Esophagus squamous epithelium (tissue), 5 donors: ENCODE data around the gene PPT2. TPM values are rescaled to one million over a fixed set of nuclear protein-coding genes. Genes with fewer than 3 reads are reported as not detected.
"Not testable (repeated sequence)": the region's sequence is repeated elsewhere in the genome, so short reads cannot be mapped to it uniquely, and the experiment has no call there.

Experiments
- DNase-seq: peaks from one replicate; lab custom pipeline; 2025; lab: John Stamatoyannopoulos, UW
- H3K27ac ChIP-seq, 4 donors: fragments of 200-600 bp; sonication (generic); one replicate each; pipeline ENCODE4 v1.5.1; 2016 to 2019; ENCODE audit warnings: mild to moderate bottlenecking in 1 of 4
- H3K27me3 ChIP-seq, 4 donors: fragments of 200-600 bp; sonication (generic); 1 replicate in 3 of 4; 2 replicates in 1 of 4; pipeline versions ENCODE4 v1.5.1 to v1.6.0; 2017 to 2021; ENCODE audit warnings: antibody characterized with exemption in 1 of 4
- H3K36me3 ChIP-seq, 3 donors: fragments of 200-600 bp; sonication (generic); one replicate each; pipeline ENCODE4 v1.5.1; 2016 to 2019
- H3K4me1 ChIP-seq, 3 donors: fragments of 200-600 bp; sonication (generic); one replicate each; pipeline ENCODE4 v1.5.1; 2017 to 2019
- H3K4me3 ChIP-seq, 4 donors: fragments of 200-600 bp; sonication (generic); 1 replicate in 3 of 4; 2 replicates in 1 of 4; pipeline ENCODE4 v1.5.1; 2016 to 2019; ENCODE audit warnings: mild to moderate bottlenecking in 2 of 4, moderate library complexity in 1 of 4
- H3K9me3 ChIP-seq, 3 donors: fragments of 200-600 bp; sonication (generic); one replicate each; pipeline ENCODE4 v1.5.1; 2016 to 2019
- POLR2A ChIP-seq, 4 donors: fragments of 450-650 bp; IDR thresholded peaks; one replicate each; pipeline ENCODE4 v1.6.1; 2017; ENCODE audit warnings: antibody characterized with exemption in 4 of 4, mild to moderate bottlenecking in 4 of 4, moderate library complexity in 3 of 4
- WGBS, 2 donors: methylation state at CpG; one replicate each; pipeline ENCODE4 v1.1.5; 2018; 5-methylcytosine and 5-hydroxymethylcytosine counted together
- intact Hi-C: fragments of 100-400 bp; cut with DNase I; formaldehyde crosslinking; loops from one replicate; pipeline ENCODE4 v1.15.0; 2022
- total RNA-seq, 4 donors: library from RNA; depleted of rRNA; stranded (reverse); fragments of >200 nt; gene quantifications; one replicate each; pipeline ENCODE4 v1.1.0, GENCODE V29; 2016
- TF ChIP-seq, protein P1 (sequence below), 6 experiments: fragments of 450-650 bp in 4 of 6; fragments of 200-600 bp in 2 of 6; sonication (generic) in 2 of 6; IDR thresholded peaks; one replicate each; pipeline ENCODE4 v1.5.1; 2016 to 2019; ENCODE audit warnings: antibody characterized with exemption in 6 of 6, mild to moderate bottlenecking in 4 of 6, moderate library complexity in 4 of 6
- donor health status: DM: yes; HTN: yes; CAD: no.

The PPT2 gene
- total RNA-seq, 4 donors from 2014 or later: 17.3 to 133 (median 23.7) TPM

DNA sequence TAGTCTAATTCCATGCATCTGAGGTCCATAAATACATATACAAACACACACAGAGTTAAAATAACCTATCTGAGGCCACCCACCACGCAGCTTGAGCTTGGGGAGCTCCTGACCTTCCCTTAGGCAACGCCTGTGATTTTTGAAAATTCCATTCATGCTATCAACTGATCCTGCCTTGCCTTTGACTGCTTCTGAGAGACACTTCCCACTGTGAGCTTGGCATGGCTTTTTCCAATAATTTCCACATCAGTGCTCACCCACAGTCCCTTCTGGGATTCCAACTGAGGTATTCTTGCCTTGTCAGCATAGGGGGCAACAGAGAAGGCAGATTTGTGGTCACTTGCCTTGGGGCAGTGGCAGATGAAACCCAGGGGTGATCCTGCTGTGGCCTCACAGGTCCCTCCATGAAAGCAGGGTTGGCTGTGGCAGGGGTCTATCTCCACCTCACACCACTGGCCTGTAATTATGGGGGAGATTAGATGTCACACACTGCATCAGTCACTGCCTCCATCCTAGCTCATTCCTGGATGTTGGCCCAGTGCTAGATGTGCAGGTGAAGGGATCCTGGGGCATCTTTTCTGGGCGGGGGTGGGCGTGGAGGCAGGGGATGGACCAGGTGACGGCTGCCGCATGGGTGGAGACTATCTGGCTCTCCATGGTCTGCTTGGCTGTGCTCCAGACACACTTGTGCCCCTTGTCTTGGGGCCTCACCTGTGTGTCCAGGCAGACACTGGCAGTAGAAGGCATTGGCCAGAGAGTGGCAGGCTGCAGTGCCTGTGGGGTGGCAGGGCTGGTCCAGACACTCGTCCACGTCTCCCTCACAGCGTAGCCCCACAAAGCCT, 49.7 kb downstream of the PPT2 start:
- Histone ChIP-seq H3K9me3 (no peaks in the 10 kb centered on the region), H3K27ac (no peak overlapping the region), H3K4me1 (no peaks in the 10 kb centered on the region), H3K4me3 (no peak overlapping the region), H3K36me3 (peaks cover 0 to 6% (median 0%) of the 10 kb centered on the region in 3 donors), H3K27me3 (peaks cover 0 to 4% (median 0%) of the 10 kb centered on the region in 4 donors)
- intact Hi-C loops: no loop called here
- DNase-seq: no peak
- no peak for TF ChIP-seq POLR2A (IDR thresholded peaks at IDR 0.05)
- TF ChIP-seq, protein P1, sequence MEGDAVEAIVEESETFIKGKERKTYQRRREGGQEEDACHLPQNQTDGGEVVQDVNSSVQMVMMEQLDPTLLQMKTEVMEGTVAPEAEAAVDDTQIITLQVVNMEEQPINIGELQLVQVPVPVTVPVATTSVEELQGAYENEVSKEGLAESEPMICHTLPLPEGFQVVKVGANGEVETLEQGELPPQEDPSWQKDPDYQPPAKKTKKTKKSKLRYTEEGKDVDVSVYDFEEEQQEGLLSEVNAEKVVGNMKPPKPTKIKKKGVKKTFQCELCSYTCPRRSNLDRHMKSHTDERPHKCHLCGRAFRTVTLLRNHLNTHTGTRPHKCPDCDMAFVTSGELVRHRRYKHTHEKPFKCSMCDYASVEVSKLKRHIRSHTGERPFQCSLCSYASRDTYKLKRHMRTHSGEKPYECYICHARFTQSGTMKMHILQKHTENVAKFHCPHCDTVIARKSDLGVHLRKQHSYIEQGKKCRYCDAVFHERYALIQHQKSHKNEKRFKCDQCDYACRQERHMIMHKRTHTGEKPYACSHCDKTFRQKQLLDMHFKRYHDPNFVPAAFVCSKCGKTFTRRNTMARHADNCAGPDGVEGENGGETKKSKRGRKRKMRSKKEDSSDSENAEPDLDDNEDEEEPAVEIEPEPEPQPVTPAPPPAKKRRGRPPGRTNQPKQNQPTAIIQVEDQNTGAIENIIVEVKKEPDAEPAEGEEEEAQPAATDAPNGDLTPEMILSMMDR (IDR thresholded peaks at IDR 0.05): no peak
- WGBS, 2 donors: 85 to 86% methylated on average over 2 to 5 of the region's 9 CpGs

DNA sequence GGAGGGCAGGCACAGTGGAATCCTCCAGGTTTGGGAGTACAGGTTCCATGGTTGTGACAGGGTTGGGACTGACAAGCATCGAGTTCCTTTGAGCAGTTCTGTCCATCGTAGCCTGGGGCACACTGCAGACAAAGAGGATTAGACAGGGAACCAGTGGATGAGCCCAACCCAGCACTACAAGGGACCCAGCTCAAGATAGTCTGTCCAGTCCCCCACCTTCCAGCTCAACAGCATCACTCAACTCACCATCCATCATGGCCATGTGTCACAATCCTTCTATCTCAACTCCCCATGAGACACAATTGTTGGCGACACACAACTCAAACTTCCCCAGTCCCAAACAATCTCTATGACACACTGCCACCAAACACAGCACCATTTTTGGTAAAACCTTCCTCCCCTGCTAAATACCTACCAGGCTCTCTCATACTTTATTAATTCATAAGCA, 50.4 kb downstream of the PPT2 start:
- Histone ChIP-seq H3K4me3 (no peak overlapping the region), H3K27me3 (peaks cover 0 to 4% (median 0%) of the 10 kb centered on the region in 4 donors), H3K4me1 (no peaks in the 10 kb centered on the region), H3K27ac (no peak overlapping the region), H3K36me3 (peaks cover 0 to 6% (median 0%) of the 10 kb centered on the region in 3 donors), H3K9me3 (no peaks in the 10 kb centered on the region)
- 93% methylated on average over 1 to 3 of the region's 3 CpGs for WGBS, 2 donors
- intact Hi-C loops: no loop called here
- TF ChIP-seq, protein P1 (IDR thresholded peaks at IDR 0.05): no peak
- no peak for TF ChIP-seq POLR2A (IDR thresholded peaks at IDR 0.05)
- no peak for DNase-seq

DNA sequence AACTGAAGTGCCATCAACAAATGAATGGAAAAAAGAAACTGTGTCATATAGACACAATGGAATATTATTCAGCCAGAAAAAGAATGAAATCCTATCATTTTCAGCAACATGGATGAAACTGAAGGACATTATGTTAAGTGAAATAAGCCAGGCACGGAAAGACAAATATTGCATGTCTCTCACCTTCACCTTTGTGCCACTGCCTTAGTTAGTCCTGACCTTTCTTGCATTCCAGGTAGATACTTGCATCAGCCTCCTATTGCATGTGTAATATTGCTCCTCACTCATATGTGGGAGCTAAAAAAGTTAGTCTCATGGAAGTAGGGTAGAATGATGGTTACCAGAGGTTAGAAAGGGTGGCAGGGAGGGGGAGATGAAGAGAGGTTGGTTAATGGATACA, 55.1 kb downstream of the PPT2 start:
- WGBS, 2 donors: 91 to 96% methylated on average over 1 of the region's 1 CpG
- no peaks in the 10 kb centered on the region for H3K4me1 ChIP-seq
- peaks cover 0 to 2% (median 0%) of the 10 kb centered on the region in 3 donors for H3K36me3 ChIP-seq
- TF ChIP-seq POLR2A (IDR thresholded peaks at IDR 0.05): no peak
- TF ChIP-seq, protein P1 (IDR thresholded peaks at IDR 0.05): no peak
- intact Hi-C loops: no loop called here
- DNase-seq: no peak
- H3K4me3 ChIP-seq: no peak overlapping the region
- H3K9me3 ChIP-seq: no peaks in the 10 kb centered on the region
- H3K27ac ChIP-seq: no peak overlapping the region
- H3K27me3 ChIP-seq: no peaks in the 10 kb centered on the region

DNA sequence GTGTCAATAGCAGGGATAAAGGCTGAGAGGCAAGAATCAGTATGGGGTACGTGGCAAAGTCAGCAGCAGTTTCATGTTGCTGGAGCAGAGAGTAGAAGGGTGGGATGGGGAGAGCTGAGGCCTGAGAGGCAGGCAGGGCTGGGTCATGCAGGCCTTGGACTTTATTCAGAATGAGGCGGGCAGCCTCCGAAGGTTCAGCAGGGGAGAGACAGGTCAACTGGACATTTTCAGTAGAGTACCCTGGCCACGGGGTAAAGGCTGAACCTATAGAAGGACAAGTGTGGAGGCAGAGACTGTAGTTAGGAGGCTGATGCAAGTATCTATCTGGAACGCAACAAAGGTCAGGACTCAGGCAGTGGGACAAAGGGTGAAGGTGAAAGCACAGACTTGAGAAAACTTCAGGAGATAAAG, 56.3 kb downstream of the PPT2 start:
- Histone ChIP-seq H3K27me3 (no peaks in the 10 kb centered on the region), H3K27ac (no peak overlapping the region), H3K9me3 (no peaks in the 10 kb centered on the region), H3K36me3 (no peaks in the 10 kb centered on the region), H3K4me1 (no peaks in the 10 kb centered on the region), H3K4me3 (no peak overlapping the region)
- no peak for DNase-seq
- 92 to 96% methylated on average over 4 to 5 of the region's 5 CpGs for WGBS, 2 donors
- no peak for TF ChIP-seq POLR2A (IDR thresholded peaks at IDR 0.05)
- TF ChIP-seq, protein P1 (IDR thresholded peaks at IDR 0.05): no peak
- intact Hi-C loops: no loop called here

DNA sequence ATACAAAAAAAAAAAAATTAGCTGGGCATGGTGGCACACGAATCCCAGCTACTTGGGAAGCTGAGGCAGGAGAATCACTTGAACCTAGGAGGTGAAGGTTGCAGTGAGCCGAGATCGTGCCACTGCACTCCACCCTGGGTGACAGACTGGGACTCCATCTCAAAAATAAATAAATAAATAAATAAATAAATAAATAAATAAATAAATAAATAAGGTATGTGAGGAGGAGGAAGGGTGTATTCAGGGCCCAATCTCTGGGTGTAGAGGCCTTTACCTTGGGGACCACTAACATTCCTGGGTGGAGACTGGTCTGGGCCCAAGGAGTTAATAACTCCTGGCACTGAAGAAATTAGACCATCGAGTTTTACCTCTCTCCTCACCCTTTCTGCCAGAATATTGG, 57.5 kb downstream of the PPT2 start:
- DNase-seq, H3K4me3 ChIP-seq, H3K9me3 ChIP-seq, H3K27me3 ChIP-seq, H3K36me3 ChIP-seq, H3K27ac ChIP-seq, intact Hi-C loops, H3K4me1 ChIP-seq: not testable (repeated sequence)
- 77 to 88% methylated on average over 4 of the region's 4 CpGs for WGBS, 2 donors
